Vein endothelial cell (primary cell): ENCODE results near the gene CHAF1A. TPM values are rescaled to one million over a fixed set of nuclear protein-coding genes. Genes with fewer than 3 reads are reported as not detected.

ENCODE experiments used
- small RNA-seq: library from RNA; depleted of rRNA; stranded (forward); fragments of <200 nt; gene quantifications from one replicate; pipeline ENCODE3, GENCODE V24; 2012
- total RNA-seq: library from RNA; depleted of rRNA; stranded (reverse); fragments of >200 nt; gene quantifications from 2 replicates; pipeline ENCODE4 v1.2.3, GENCODE V29; 2012

CHAF1A gene
- total RNA-seq, result 13.1 and 16.5 TPM in 2 replicates

GRCh38 chr19:4402171-4403004 lies at the start of gene CHAF1A:
CHAF1A (plus strand) TSS chr19:4402640; CDS start chr19:4402763, 123 bp downstream.

GRCh38 chr19:4400135-4400936 lies 2.1 kb upstream of the CHAF1A start, which contains the start of gene SH3GL1:
SH3GL1 (minus strand) TSS chr19:4400547; CDS start chr19:4400368, 179 bp downstream.

GRCh38 chr19:4457654-4458395 lies 55.4 kb downstream of the CHAF1A start, which contains the start of gene UBXN6:
UBXN6 (minus strand) TSS chr19:4457794; CDS start chr19:4457697, 97 bp downstream.

GRCh38 chr19:4472174-4472974 lies 69.9 kb downstream of the CHAF1A start, which contains the start of gene HDGFL2:
HDGFL2 (plus strand) TSS chr19:4472297; CDS start chr19:4472351, 54 bp downstream.

Small RNA genes within 50 kb of the gene (small RNA-seq; reads per million reads assigned to genes)
- gene MIR4746, result not detected

Other genes with a start within 250 kb of the CHAF1A start
- not detected in 2 replicates for gene CREB3L3, start 249.0 kb upstream of the CHAF1A start, total RNA-seq
- gene SIRT6, start 220.1 kb upstream of the CHAF1A start, total RNA-seq, result 10.6 and 21.2 TPM in 2 replicates
- gene ANKRD24, start 220.0 kb upstream of the CHAF1A start, total RNA-seq, result 0.10 and 1.6 TPM in 2 replicates
- 0.57 and 2.0 TPM in 2 replicates for gene EBI3, start 173.1 kb upstream of the CHAF1A start, total RNA-seq
- 22.6 and 24.5 TPM in 2 replicates for gene YJU2, start 155.6 kb upstream of the CHAF1A start, total RNA-seq
- not detected in 2 replicates for gene SHD, start 123.4 kb upstream of the CHAF1A start, total RNA-seq
- gene TMIGD2, start 100.3 kb upstream of the CHAF1A start, total RNA-seq, result not detected in 2 replicates
- 13.1 and 18.3 TPM in 2 replicates for gene FSD1, start 98.0 kb upstream of the CHAF1A start, total RNA-seq
- gene STAP2, start 63.8 kb upstream of the CHAF1A start, total RNA-seq, result 18.5 and 37.6 TPM in 2 replicates
- 6.3 and 8.8 TPM in 2 replicates for gene MPND, start 59.1 kb upstream of the CHAF1A start, total RNA-seq
- 157 and 199 TPM in 2 replicates for gene SH3GL1, start 2.1 kb upstream of the CHAF1A start, total RNA-seq
- 83.8 and 109 TPM in 2 replicates for gene UBXN6, start 55.2 kb downstream of the CHAF1A start, total RNA-seq
- gene HDGFL2, start 69.7 kb downstream of the CHAF1A start, total RNA-seq, result 72.2 and 77.4 TPM in 2 replicates
- gene PLIN4, start 115.8 kb downstream of the CHAF1A start, total RNA-seq, result under 0.01 TPM in 2 replicates
- gene PLIN5, start 132.6 kb downstream of the CHAF1A start, total RNA-seq, result 0.33 and 0.48 TPM in 2 replicates
- 0.65 and 0.86 TPM in 2 replicates for gene LRG1, start 137.4 kb downstream of the CHAF1A start, total RNA-seq
- gene SEMA6B, start 157.0 kb downstream of the CHAF1A start, total RNA-seq, result 236 and 245 TPM in 2 replicates
- gene TNFAIP8L1, start 236.9 kb downstream of the CHAF1A start, total RNA-seq, result 59.4 and 59.8 TPM in 2 replicates